HepG2 (cell line): ENCODE data around the gene PKD1L1. TPM values are rescaled to one million over a fixed set of nuclear protein-coding genes. Genes with fewer than 3 reads are reported as not detected.

Experiments used
- ARID5B ChIP-seq: IDR thresholded peaks from 2 replicates; pipeline ENCODE4 v1.4.0; 2020; ENCODE audit warnings: mild to moderate bottlenecking, missing genetic modification reagents
- ATRX ChIP-seq: sonication (generic); formaldehyde crosslinking; IDR thresholded peaks from 2 replicates; pipeline ENCODE4 v1.4.0; 2020; ENCODE audit warnings: missing genetic modification reagents, borderline replicate concordance
- EP300 ChIP-seq, 3 experiments: sonication (generic) in 1 of 3; formaldehyde crosslinking in 1 of 3; IDR thresholded peaks; 2 replicates each; pipeline versions ENCODE4 v1.5.1 to v1.6.1; 2011 to 2020; ENCODE audit warnings: low read depth in 2 of 3, low read length in 2 of 3, borderline replicate concordance in 1 of 3, improper control_type of control experiment in 1 of 3, mild to moderate bottlenecking in 1 of 3, missing genetic modification reagents in 1 of 3, moderate library complexity in 1 of 3
- GABPB1 ChIP-seq: IDR thresholded peaks from 2 replicates; pipeline ENCODE4 v1.6.1; 2016; ENCODE audit warnings: mild to moderate bottlenecking, missing genetic modification reagents, moderate library complexity, missing compliant biosample characterization
- HHEX ChIP-seq: IDR thresholded peaks from 2 replicates; pipeline ENCODE4 v1.6.1; 2016; ENCODE audit warnings: control low read depth
- HNF1B ChIP-seq: sonication (generic); formaldehyde crosslinking; IDR thresholded peaks from 2 replicates; pipeline ENCODE4 v1.5.1; 2020; ENCODE audit warnings: mild to moderate bottlenecking, moderate library complexity, missing genetic modification reagents
- MAX ChIP-seq: IDR thresholded peaks from 2 replicates; pipeline ENCODE4 v1.6.1; 2012; ENCODE audit warnings: inconsistent platforms
- MED13 ChIP-seq: sonication (generic); formaldehyde crosslinking; IDR thresholded peaks from 2 replicates; pipeline ENCODE4 v1.5.0; 2020; ENCODE audit warnings: missing genetic modification reagents
- NFKB2 ChIP-seq: sonication (generic); formaldehyde crosslinking; IDR thresholded peaks from 2 replicates; pipeline ENCODE4 v1.4.0; 2020; ENCODE audit warnings: missing genetic modification reagents, borderline replicate concordance
- PPARG ChIP-seq: conservative IDR thresholded peaks from 2 replicates; pipeline ENCODE4 v1.6.1; 2016; ENCODE audit warnings: missing biosample characterization, missing genetic modification reagents
- RFXANK ChIP-seq: IDR thresholded peaks from 2 replicates; pipeline ENCODE4 v1.6.1; 2016
- SAP130 ChIP-seq: IDR thresholded peaks from 2 replicates; pipeline ENCODE4 v1.6.1; 2016; ENCODE audit warnings: low read depth
- SP140L ChIP-seq: sonication (generic); formaldehyde crosslinking; IDR thresholded peaks from 2 replicates; pipeline ENCODE4 v1.4.0; 2020; ENCODE audit warnings: missing genetic modification reagents, borderline replicate concordance
- SRSF9 ChIP-seq: fragments of 200-400 bp; formaldehyde crosslinking; IDR thresholded peaks from 2 replicates; pipeline ENCODE4 v1.6.1; 2018; ENCODE audit warnings: borderline replicate concordance, mild to moderate bottlenecking, low read depth, low read length; ENCODE audit not compliant: insufficient read depth, poor library complexity, severe bottlenecking
- XRCC5 ChIP-seq: fragments of 200-400 bp; formaldehyde crosslinking; optimal IDR thresholded peaks from 2 replicates; pipeline ENCODE3; 2017; ENCODE audit warnings: mild to moderate bottlenecking, low read length
- ZFP91 ChIP-seq: sonication (generic); formaldehyde crosslinking; IDR thresholded peaks from 2 replicates; pipeline ENCODE4 v1.9.0; 2022; ENCODE audit warnings: missing genetic modification reagents, mild to moderate bottlenecking, borderline replicate concordance
- ZNF160 ChIP-seq: sonication (generic); formaldehyde crosslinking; IDR thresholded peaks from 2 replicates; pipeline ENCODE4 v1.8.0; 2022; ENCODE audit warnings: mild to moderate bottlenecking, inconsistent platforms, missing genetic modification reagents
- ZNF501 ChIP-seq: sonication (generic); formaldehyde crosslinking; IDR thresholded peaks from 2 replicates; pipeline ENCODE4 v1.5.1; 2020; ENCODE audit warnings: mild to moderate bottlenecking, moderate library complexity, missing genetic modification reagents
- ZNF768 ChIP-seq: sonication (generic); formaldehyde crosslinking; IDR thresholded peaks from 2 replicates; pipeline ENCODE4 v1.4.0; 2020; ENCODE audit warnings: missing genetic modification reagents
- ZNF883 ChIP-seq: sonication (generic); formaldehyde crosslinking; IDR thresholded peaks from 2 replicates; pipeline ENCODE4 v1.5.1; 2020; ENCODE audit warnings: mild to moderate bottlenecking, missing genetic modification reagents; ENCODE audit errors: not compliant biosample characterization
- ZUFSP ChIP-seq: sonication (generic); formaldehyde crosslinking; IDR thresholded peaks from 2 replicates; pipeline ENCODE4 v1.9.0; 2021; ENCODE audit warnings: missing genetic modification reagents, mild to moderate bottlenecking, borderline replicate concordance
- polyA plus RNA-seq, 8 experiments: library from polyadenylated mRNA; depleted of rRNA in 3 of 8; stranded (reverse) in 7 of 8; unstranded in 1 of 8; fragments of >200 nt; fragmentation: Illumina TruSeq in 4 of 8; extraction: Trizol in 4 of 8; gene quantifications; 2 replicates each; pipeline versions ENCODE4 v1.2.1 to v1.2.3, GENCODE V29; 2011 to 2016; ENCODE audit warnings: low read depth in 4 of 8, missing spikeins in 1 of 8, mixed read lengths in 1 of 8; ENCODE audit not compliant: insufficient read depth in 1 of 8
- total RNA-seq, 5 experiments: library from RNA; depleted of rRNA; stranded (reverse); fragments of >200 nt; fragmentation: Illumina TruSeq; extraction: Trizol; gene quantifications; 2 replicates each; pipeline ENCODE4 v1.2.3, GENCODE V29; 2016; ENCODE audit warnings: low read depth in 1 of 5

Gene PKD1L1
- total and polyA plus RNA-seq, 2 of the 13 experiments (the other 11 are each of a cell fraction or from before 2014, with no cell fraction given), result 0.01 TPM; not detected in 1

GRCh38 chr7:47991741-47992311, 43.6 kb upstream of the PKD1L1 start (continued):
- TF ChIP-seq GABPB1 (CRISPR knock-in tag) (peak; percentile 58), XRCC5 (peak; percentile 57), SRSF9 (no peak), HHEX (CRISPR knock-in tag) (no peak), NFKB2 (CRISPR knock-in tag) (peak; percentile 46; the same call in 1 of the 2 replicates), ZUFSP (CRISPR knock-in tag) (no peak), MED13 (no peak), ATRX (no peak), ZNF160 (CRISPR knock-in tag) (no peak), ZNF883 (peak; percentile 40), SP140L (CRISPR knock-in tag) (no peak), ARID5B (peak; percentile 51; the same call in 1 of the 2 replicates), RFXANK (no peak), EP300 (IDR thresholded peaks at IDR 0.05; ENCODE audit: low read depth in 2 of 2, low read length in 2 of 2) (no peak), EP300 (CRISPR knock-in tag; IDR thresholded peaks at IDR 0.05; ENCODE audit: borderline replicate concordance) (peak; percentile 38; the same call in 1 of the 2 replicates), MAX (peak; percentile 47; the same call in 1 of the 2 replicates), ZNF501 (peak; percentile 67), SAP130 (CRISPR knock-in tag) (peak; percentile 59), HNF1B (CRISPR knock-in tag) (peak; percentile 60; the same call in 1 of the 2 replicates), ZNF768 (CRISPR knock-in tag) (peak; percentile 57), PPARG (no peak), ZFP91 (CRISPR knock-in tag) (peak; percentile 32; the same call in 1 of the 2 replicates)
